Left ventricle myocardium inferior (tissue), 1 donor: ENCODE results near the gene PDE6B. TPM values are rescaled to one million over a fixed set of nuclear protein-coding genes. Genes with fewer than 3 reads are reported as not detected.
"Not testable (repeated sequence)": the region's sequence is repeated elsewhere in the genome, so short reads cannot be mapped to it uniquely, and the experiment has no call there.

Source experiments
- DNase-seq: peaks from one replicate; pipeline ENCODE4 v3.0.0-alpha.2; 2020
- H3K27ac ChIP-seq: fragments of 200-600 bp; replicated peaks from 2 replicates; pipeline ENCODE4 v1.8.0; 2021
- H3K27me3 ChIP-seq: fragments of 200-600 bp; 2 replicates; pipeline ENCODE4 v1.8.0; 2021; ENCODE audit warnings: low read depth
- H3K36me3 ChIP-seq: fragments of 200-600 bp; 2 replicates; pipeline ENCODE4 v1.8.0; 2021
- H3K4me1 ChIP-seq: fragments of 200-600 bp; 2 replicates; pipeline ENCODE4 v1.8.0; 2021
- H3K4me3 ChIP-seq: fragments of 200-600 bp; 2 replicates; pipeline ENCODE4 v1.8.0; 2021; ENCODE audit warnings: mild to moderate bottlenecking, moderate library complexity
- H3K9me3 ChIP-seq: fragments of 200-600 bp; replicated peaks from 2 replicates; pipeline ENCODE4 v1.8.0; 2021
- CTCF ChIP-seq: fragments of 200-600 bp; IDR thresholded peaks from 2 replicates; pipeline ENCODE4 v1.8.0; 2021; ENCODE audit warnings: antibody characterized with exemption, mild to moderate bottlenecking, borderline replicate concordance
- intact Hi-C: fragments of 100-400 bp; cut with micrococcal nuclease; formaldehyde crosslinking; loops from one replicate; pipeline ENCODE4 v1.11.0; 2022
- total RNA-seq: library from RNA; stranded (reverse); fragmentation: NEBNext Ultra II Directional; extraction: Animal tissue kit (Norgen Biotek cat#: 25700); gene quantifications from one replicate; pipeline ENCODE4 v1.2.1, GENCODE V29; 2021
- donor health status: DM: no; HTN: yes; CAD: no; lungs with severe emphysema.

Gene PDE6B
- total RNA-seq, 1 donor from 2014 or later, result 2.7 TPM

GRCh38 chr4:665381-665750, 40.0 kb downstream of the PDE6B start:
- DNase-seq, result no peak
- Histone ChIP-seq H3K9me3 (no peaks in the 10 kb centered on the region), H3K4me3 (no peak overlapping the region), H3K27ac (no peak overlapping the region), H3K36me3 (no peaks in the 10 kb centered on the region), H3K4me1 (peaks cover 14% of the 10 kb centered on the region), H3K27me3 (peaks cover 21% of the 10 kb centered on the region)
- intact Hi-C loops, result no loop called here
- TF ChIP-seq CTCF, result no peak

- Histone ChIP-seq H3K9me3 (no peaks in the 10 kb centered on the region), H3K4me3 (no peak overlapping the region), H3K4me1 (peaks cover 14% of the 10 kb centered on the region), H3K27me3 (peaks cover 21% of the 10 kb centered on the region), H3K36me3 (peaks cover 4% of the 10 kb centered on the region), H3K27ac (no peak overlapping the region)
- intact Hi-C loops, result no loop called here
- DNase-seq, result no peak
- TF ChIP-seq CTCF, result no peak
These were observed 40.5 kb downstream of the PDE6B start for GRCh38 chr4:665751-666435.

GRCh38 chr4:666436-666810, 41.0 kb downstream of the PDE6B start:
- no peak for DNase-seq
- Histone ChIP-seq H3K4me3 (no peak overlapping the region), H3K27me3 (peaks cover 21% of the 10 kb centered on the region), H3K36me3 (peaks cover 10% of the 10 kb centered on the region), H3K4me1 (peaks cover 14% of the 10 kb centered on the region), H3K27ac (no peak overlapping the region), H3K9me3 (no peaks in the 10 kb centered on the region)
- no peak for TF ChIP-seq CTCF
- intact Hi-C loops, result no loop called here

DNA sequence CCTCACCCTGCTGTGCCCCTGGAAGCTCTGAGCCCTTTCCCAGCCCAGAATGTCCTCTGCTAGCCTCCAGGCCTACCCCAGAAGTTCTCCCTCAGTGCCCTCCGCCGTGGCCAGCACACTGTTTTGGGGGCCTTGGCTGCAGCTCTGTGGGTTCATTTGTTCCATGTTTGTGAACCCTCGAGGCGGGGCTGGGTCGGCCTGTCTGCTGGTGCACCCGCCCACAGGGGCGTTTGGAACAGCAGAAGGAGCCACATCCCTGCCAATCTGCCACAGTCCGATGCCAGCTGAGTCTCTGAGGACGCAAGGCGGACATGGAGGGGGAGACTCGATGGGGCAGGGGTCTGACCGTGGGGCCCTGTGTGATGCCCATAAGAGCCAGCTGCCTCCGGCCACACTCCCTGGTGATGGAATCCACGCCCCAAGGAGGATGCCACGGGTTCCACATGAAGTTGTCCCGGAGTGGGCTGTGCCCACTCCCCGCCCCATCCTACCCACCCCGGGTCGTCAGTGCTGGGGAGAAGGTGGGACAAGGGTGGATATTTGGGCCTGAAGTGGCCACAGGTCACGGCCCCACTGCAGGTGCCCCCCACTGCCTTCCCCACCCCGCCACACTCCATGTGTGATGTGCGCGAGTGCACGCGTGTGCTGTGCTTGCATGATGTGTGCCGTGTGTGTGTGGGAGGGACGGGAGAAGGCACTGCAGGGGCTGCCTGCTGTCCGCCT, 41.6 kb downstream of the PDE6B start:
- Histone ChIP-seq H3K4me3 (no peak overlapping the region), H3K9me3 (no peaks in the 10 kb centered on the region), H3K4me1 (peaks cover 14% of the 10 kb centered on the region), H3K36me3 (peaks cover 15% of the 10 kb centered on the region), H3K27me3 (peaks cover 21% of the 10 kb centered on the region), H3K27ac (no peak overlapping the region)
- DNase-seq, result no peak
- no peak for TF ChIP-seq CTCF
- intact Hi-C loops, result no loop called here

DNA sequence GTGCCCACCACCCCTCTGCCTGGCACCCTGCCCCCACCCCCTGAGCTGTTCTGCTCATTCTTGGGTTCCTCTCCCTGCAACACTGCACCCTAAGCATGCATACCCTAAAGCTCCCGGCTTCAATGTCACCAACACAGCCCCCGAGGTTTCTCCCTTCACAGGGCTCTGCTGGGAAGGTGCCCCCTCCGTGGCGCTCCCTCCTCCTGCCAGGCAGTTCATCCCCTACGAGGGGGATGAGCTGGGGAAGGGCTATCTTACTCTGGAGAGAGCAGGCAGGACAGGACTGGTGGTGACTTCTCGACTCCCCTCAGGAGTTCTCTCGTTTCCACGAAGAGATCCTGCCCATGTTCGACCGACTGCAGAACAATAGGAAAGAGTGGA, 42.2 kb downstream of the PDE6B start:
- peaks cover 21% of the 10 kb centered on the region for H3K27me3 ChIP-seq
- TF ChIP-seq CTCF, result no peak
- no peak for DNase-seq
- no peaks in the 10 kb centered on the region for H3K9me3 ChIP-seq
- H3K27ac ChIP-seq, result no peak overlapping the region
- H3K4me1 ChIP-seq, result peaks cover 15% of the 10 kb centered on the region
- intact Hi-C loops, result no loop called here
- peaks cover 21% of the 10 kb centered on the region for H3K36me3 ChIP-seq
- H3K4me3 ChIP-seq, result no peak overlapping the region

DNA sequence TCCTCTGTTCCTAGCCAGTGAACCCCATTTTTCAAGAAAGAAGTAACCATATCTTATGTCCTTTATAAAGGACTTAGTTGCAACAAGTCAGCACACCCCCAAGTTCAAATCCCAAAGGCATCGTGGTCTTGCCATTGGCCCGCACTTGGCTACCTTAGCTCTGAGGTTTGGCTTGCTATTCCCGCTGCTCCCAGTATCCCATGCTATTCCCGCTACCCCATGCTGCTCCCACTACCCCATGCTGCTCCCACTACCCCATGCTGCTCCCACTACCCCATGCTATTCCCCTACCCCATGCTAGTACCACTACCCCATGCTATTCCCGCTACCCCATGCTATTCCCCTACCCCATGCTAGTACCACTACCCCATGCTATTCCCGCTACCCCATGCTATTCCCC, 42.8 kb downstream of the PDE6B start:
- peaks cover 28% of the 10 kb centered on the region for H3K36me3 ChIP-seq
- H3K27ac ChIP-seq, H3K4me3 ChIP-seq, intact Hi-C loops, DNase-seq, H3K9me3 ChIP-seq: not testable (repeated sequence)
- H3K4me1 ChIP-seq, result peaks cover 18% of the 10 kb centered on the region
- H3K27me3 ChIP-seq, result peaks cover 14% of the 10 kb centered on the region

GRCh38 chr4:669806-670559, 44.6 kb downstream of the PDE6B start:
- Histone ChIP-seq H3K4me1 (peaks cover 23% of the 10 kb centered on the region), H3K36me3 (peaks cover 28% of the 10 kb centered on the region)
- H3K4me3 ChIP-seq, H3K27me3 ChIP-seq, H3K9me3 ChIP-seq, DNase-seq, intact Hi-C loops, H3K27ac ChIP-seq: not testable (repeated sequence)
